ENCODE measurements around the gene NUP93. TPM values are rescaled to one million over a fixed set of nuclear protein-coding genes. Genes with fewer than 3 reads are reported as not detected.

NUP93 gene
- total and polyA plus RNA-seq, 2 of the 8 experiments (the other 6 are each of a cell fraction or from before 2014, with no cell fraction given), result 147 to 201 TPM

DNA sequence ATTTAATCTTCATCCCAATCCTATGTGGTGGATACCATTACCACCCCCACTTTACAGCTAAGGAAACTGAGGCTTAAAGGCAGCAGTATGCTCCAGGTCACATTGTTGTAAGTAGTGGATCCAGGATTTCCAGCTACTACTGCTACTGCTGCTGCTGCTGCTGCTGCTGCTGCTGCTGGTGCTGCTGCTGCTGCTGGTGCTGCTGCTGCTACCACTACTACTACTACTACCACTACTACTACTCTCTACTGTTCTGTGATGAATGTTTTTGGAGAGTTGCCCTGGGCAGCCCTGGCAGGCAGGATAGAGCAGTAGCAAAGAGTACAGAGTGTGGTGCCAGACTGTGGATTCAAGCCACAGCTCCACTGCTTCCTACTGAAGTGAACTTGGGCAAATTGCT, 85.8 kb downstream of the NUP93 start:
- no peak overlapping the region for H3K14ac ChIP-seq (ENCODE audit: insufficient read length)
- H3K4me3 ChIP-seq (ENCODE audit: extremely low read depth in 1 of 4, insufficient read depth in 2 of 4, low read depth in 3 of 4, low read length in 4 of 4), result no peak overlapping the region
- no peak overlapping the region for H3K23ac ChIP-seq (ENCODE audit: insufficient read length)
- H4K20me1 ChIP-seq (replicated peaks in 1 of 2; ENCODE audit: control insufficient read depth in 1 of 2, insufficient read depth in 2 of 2, low read length in 2 of 2), result peaks cover 0 to 2% of the 10 kb centered on the region in 2 experiments
- no peak overlapping the region for H3K4ac ChIP-seq (replicated peaks; ENCODE audit: insufficient read length, low read depth, low read length)
- peaks cover 2 to 10% (median 8%) of the 10 kb centered on the region in 4 experiments; a peak in 6 of 8 replicates for H3K36me3 ChIP-seq (ENCODE audit: control insufficient read depth in 2 of 4, insufficient read depth in 4 of 4, low read length in 3 of 4)
- no peak overlapping the region for H4K91ac ChIP-seq (replicated peaks; ENCODE audit: insufficient read length, low read length)
- H2AFZ ChIP-seq (ENCODE audit: low read length), result no peak overlapping the region
- DNase-seq (ENCODE audit: low read depth in 1 of 2, low spot score in 2 of 2) (no peak), FAIRE-seq (no peak)
- no peak overlapping the region for H2BK20ac ChIP-seq (ENCODE audit: low read length)
- H3K56ac ChIP-seq (replicated peaks; ENCODE audit: insufficient read length, low read depth, low read length), result no peak overlapping the region
- H3K27me3 ChIP-seq (replicated peaks in 1 of 4; ENCODE audit: control insufficient read depth in 3 of 4, extremely low read depth in 1 of 4, insufficient read depth in 3 of 4, low read length in 3 of 4), result no peaks in the 10 kb centered on the region
- H3K79me2 ChIP-seq (ENCODE audit: control insufficient read depth in 1 of 2, insufficient read depth in 2 of 2, low read length in 2 of 2), result peaks cover 0 to 2% of the 10 kb centered on the region in 2 experiments; a peak in 1 of 4 replicates
- H2BK12ac ChIP-seq (ENCODE audit: low read depth, low read length), result no peak overlapping the region
- H4K8ac ChIP-seq (ENCODE audit: extremely low read depth, insufficient read depth, low read length), result no peak overlapping the region; the same call in 1 of the 2 replicates
- H2BK15ac ChIP-seq (ENCODE audit: low read length), result no peak overlapping the region
- no peak overlapping the region for H2BK120ac ChIP-seq (replicated peaks; ENCODE audit: low read depth, low read length)
- no peak overlapping the region for H3K9ac ChIP-seq (replicated peaks in 1 of 4; ENCODE audit: extremely low read depth in 1 of 4, low read depth in 3 of 4, low read length in 3 of 4)
- ChIA-PET POLR2A (ENCODE audit: partially characterized antibody) (interaction anchor here (1.5 kb wide), 1 partner anchor 13 kb away, joined by 4 read pairs; no protein-coding TSS in a partner anchor), CTCF (ENCODE audit: partially characterized antibody) (interaction anchor here (0.9 to 1.1 kb wide), 4 partner anchors 22 to 149 kb away, joined by 3 to 4 read pairs (median 3); no protein-coding TSS in a partner anchor)
- H3K27ac ChIP-seq (ENCODE audit: low read depth, low read length), result no peak overlapping the region
- H3K9me3 ChIP-seq (ENCODE audit: insufficient read depth in 2 of 2, low read depth in 1 of 2, low read length in 1 of 2), result no peaks in the 10 kb centered on the region
- H3K23me2 ChIP-seq (ENCODE audit: low read depth, low read length), result no peaks in the 10 kb centered on the region
- H2BK5ac ChIP-seq (ENCODE audit: low read depth, low read length), result no peak overlapping the region
- no peak overlapping the region for H2AK5ac ChIP-seq (ENCODE audit: low read depth, low read length)
- H3K4me1 ChIP-seq (replicated peaks in 1 of 4; ENCODE audit: control insufficient read depth in 3 of 4, insufficient read depth in 4 of 4, low read length in 3 of 4), result no peaks in the 10 kb centered on the region
- 0 out of 2 replicates have a peak, but pooled peaks cover 2% of the 10 kb centered on the region for H3K79me1 ChIP-seq (ENCODE audit: low read depth, low read length)
- no peak overlapping the region for H3K18ac ChIP-seq (ENCODE audit: extremely low read depth, low read length)
- H3K4me2 ChIP-seq (ENCODE audit: insufficient read depth in 1 of 2, low read depth in 2 of 2, low read length in 2 of 2), result no peak overlapping the region
- no peak overlapping the region for H4K5ac ChIP-seq (ENCODE audit: insufficient read length, low read depth, low read length)
- TF ChIP-seq CHD7 (IDR thresholded peaks at IDR 0.05; ENCODE audit: insufficient replicate concordance, low read length), result no peak

Data from H1 (cell line).